ENCODE results near the gene CPM.

GRCh38 chr12:68842784-68843567 lies 90.0 kb downstream of the CPM start:
- TF ChIP-seq RCOR1 (IDR thresholded peaks at IDR 0.05; ENCODE audit: low read depth, low read length): no peak
- TF ChIP-seq, protein P1, sequence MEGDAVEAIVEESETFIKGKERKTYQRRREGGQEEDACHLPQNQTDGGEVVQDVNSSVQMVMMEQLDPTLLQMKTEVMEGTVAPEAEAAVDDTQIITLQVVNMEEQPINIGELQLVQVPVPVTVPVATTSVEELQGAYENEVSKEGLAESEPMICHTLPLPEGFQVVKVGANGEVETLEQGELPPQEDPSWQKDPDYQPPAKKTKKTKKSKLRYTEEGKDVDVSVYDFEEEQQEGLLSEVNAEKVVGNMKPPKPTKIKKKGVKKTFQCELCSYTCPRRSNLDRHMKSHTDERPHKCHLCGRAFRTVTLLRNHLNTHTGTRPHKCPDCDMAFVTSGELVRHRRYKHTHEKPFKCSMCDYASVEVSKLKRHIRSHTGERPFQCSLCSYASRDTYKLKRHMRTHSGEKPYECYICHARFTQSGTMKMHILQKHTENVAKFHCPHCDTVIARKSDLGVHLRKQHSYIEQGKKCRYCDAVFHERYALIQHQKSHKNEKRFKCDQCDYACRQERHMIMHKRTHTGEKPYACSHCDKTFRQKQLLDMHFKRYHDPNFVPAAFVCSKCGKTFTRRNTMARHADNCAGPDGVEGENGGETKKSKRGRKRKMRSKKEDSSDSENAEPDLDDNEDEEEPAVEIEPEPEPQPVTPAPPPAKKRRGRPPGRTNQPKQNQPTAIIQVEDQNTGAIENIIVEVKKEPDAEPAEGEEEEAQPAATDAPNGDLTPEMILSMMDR (IDR thresholded peaks at IDR 0.05): no peak
- TF ChIP-seq, protein P2, sequence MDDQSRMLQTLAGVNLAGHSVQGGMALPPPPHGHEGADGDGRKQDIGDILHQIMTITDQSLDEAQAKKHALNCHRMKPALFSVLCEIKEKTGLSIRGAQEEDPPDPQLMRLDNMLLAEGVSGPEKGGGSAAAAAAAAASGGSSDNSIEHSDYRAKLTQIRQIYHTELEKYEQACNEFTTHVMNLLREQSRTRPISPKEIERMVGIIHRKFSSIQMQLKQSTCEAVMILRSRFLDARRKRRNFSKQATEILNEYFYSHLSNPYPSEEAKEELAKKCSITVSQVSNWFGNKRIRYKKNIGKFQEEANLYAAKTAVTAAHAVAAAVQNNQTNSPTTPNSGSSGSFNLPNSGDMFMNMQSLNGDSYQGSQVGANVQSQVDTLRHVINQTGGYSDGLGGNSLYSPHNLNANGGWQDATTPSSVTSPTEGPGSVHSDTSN (IDR thresholded peaks at IDR 0.05): no peak
- no peak for TF ChIP-seq CEBPB (IDR thresholded peaks at IDR 0.05)
- TF ChIP-seq RAD21 (conservative IDR thresholded peaks at IDR 0.05 in 1 of 2, IDR thresholded peaks at IDR 0.05 in 1 of 2): no peak
- no peak for TF ChIP-seq CBX2 (IDR thresholded peaks at IDR 0.05; ENCODE audit: borderline replicate concordance, low read depth)
- no peak for TF ChIP-seq EP300 (IDR thresholded peaks at IDR 0.05)
- TF ChIP-seq CHD2 (IDR thresholded peaks at IDR 0.05; ENCODE audit: low read length, partially characterized antibody): no peak
- no peak for TF ChIP-seq USF2 (IDR thresholded peaks at IDR 0.05)
- TF ChIP-seq SREBF2 (IDR thresholded peaks at IDR 0.05): no peak
- TF ChIP-seq POLR2A (IDR thresholded peaks at IDR 0.05; ENCODE audit: low read length): no peak
- TF ChIP-seq JUN (IDR thresholded peaks at IDR 0.05): no peak
- TF ChIP-seq MYC (IDR thresholded peaks at IDR 0.05; ENCODE audit: borderline replicate concordance, low read length): no peak

All from A549 (cell line).